Stomach (tissue), 9 donors: ENCODE measurements around the gene RINT1. TPM values are rescaled to one million over a fixed set of nuclear protein-coding genes. Genes with fewer than 3 reads are reported as not detected.
A peak's percentile ranks its signal among the peaks of the same experiment; 100 is the strongest.
"Not testable (repeated sequence)": the region's sequence is repeated elsewhere in the genome, so short reads cannot be mapped to it uniquely, and the experiment has no call there.

ENCODE experiments used
- DNase-seq, 2 donors: peaks; one replicate each; pipeline versions ENCODE4 v3.0.0 to v3.0.0-alpha.2; 2013 to 2019
- H3K27ac ChIP-seq, 5 donors: fragments of 200-600 bp in 4 of 5; sonication (generic) in 4 of 5; one replicate each; pipeline ENCODE4 v1.5.1; 2013 to 2019; ENCODE audit warnings: mild to moderate bottlenecking in 1 of 5, moderate library complexity in 1 of 5
- H3K27me3 ChIP-seq, 3 donors: fragments of 200-600 bp; sonication (generic); one replicate each; pipeline ENCODE4 v1.5.1; 2017 to 2019; ENCODE audit warnings: mixed run types in 1 of 3
- H3K36me3 ChIP-seq, 4 donors: fragments of 200-600 bp; sonication (generic); 1 replicate in 3 of 4; 2 replicates in 1 of 4; pipeline ENCODE4 v1.5.1; 2016 to 2019
- H3K4me1 ChIP-seq, 4 donors: fragments of 200-600 bp; sonication (generic); one replicate each; pipeline ENCODE4 v1.5.1; 2016 to 2019
- H3K4me3 ChIP-seq, 4 donors: fragments of 200-600 bp; sonication (generic) in 3 of 4; one replicate each; pipeline ENCODE4 v1.5.1; 2016 to 2019; ENCODE audit warnings: mild to moderate bottlenecking in 1 of 4
- H3K9me3 ChIP-seq, 4 donors: fragments of 200-600 bp; sonication (generic); one replicate each; pipeline ENCODE4 v1.5.1; 2016 to 2019
- EP300 ChIP-seq: sonication (generic); formaldehyde crosslinking; IDR thresholded peaks from one replicate; pipeline ENCODE4 v1.6.1; 2017; ENCODE audit warnings: antibody characterized with exemption
- POLR2A ChIP-seq, 4 donors: fragments of 450-650 bp; IDR thresholded peaks; one replicate each; pipeline ENCODE4 v1.6.1; 2016; ENCODE audit warnings: antibody characterized with exemption in 4 of 4, control low read depth in 2 of 4, mild to moderate bottlenecking in 1 of 4, moderate library complexity in 1 of 4
- POLR2AphosphoS5 ChIP-seq, 3 donors: sonication (generic); formaldehyde crosslinking; IDR thresholded peaks; one replicate each; pipeline ENCODE4 v1.6.1; 2016; ENCODE audit warnings: antibody characterized with exemption in 3 of 3
- whole genome bisulfite sequencing, 5 donors: extraction: QIAGEN DNeasy Blood & Tissue Kit in 3 of 5; methylation state at CpG; one replicate each; pipeline versions ENCODE4 v1.1.5 to v1.1.7; 2013 to 2018; 5-methylcytosine and 5-hydroxymethylcytosine counted together
- intact Hi-C: fragments of 100-400 bp; cut with DNase I; formaldehyde crosslinking; loops from one replicate; pipeline ENCODE4 v1.15.1; 2023; ENCODE audit warnings: low total_unique reads
- polyA plus RNA-seq, 3 donors: library from polyadenylated mRNA; stranded (reverse); fragments of 200-250 nt; gene quantifications; one replicate each; pipeline ENCODE4 v1.2.3, GENCODE V29; 2013
- total RNA-seq, 5 donors: library from RNA; depleted of rRNA; stranded (reverse); fragments of >200 nt; gene quantifications; one replicate each; pipeline versions ENCODE4 v1.1.0 to v1.2.3, GENCODE V29; 2014 to 2016
- TF ChIP-seq, protein P1 (sequence below), 7 experiments: fragments of 450-650 bp in 4 of 7; fragments of 200-600 bp in 3 of 7; sonication (generic) in 3 of 7; IDR thresholded peaks; one replicate each; pipeline ENCODE4 v1.5.1; 2016 to 2019; ENCODE audit warnings: antibody characterized with exemption in 7 of 7, control low read depth in 2 of 7, mild to moderate bottlenecking in 1 of 7
- donor health status: healthy with polysubstance abuse.
- donor health status: Bipolar disorder and iron deficiency.
- donor health status: healthy.

Gene RINT1
- total and polyA plus RNA-seq, 8 donors = 4.9 to 79.4 (median 10.0) TPM

DNA sequence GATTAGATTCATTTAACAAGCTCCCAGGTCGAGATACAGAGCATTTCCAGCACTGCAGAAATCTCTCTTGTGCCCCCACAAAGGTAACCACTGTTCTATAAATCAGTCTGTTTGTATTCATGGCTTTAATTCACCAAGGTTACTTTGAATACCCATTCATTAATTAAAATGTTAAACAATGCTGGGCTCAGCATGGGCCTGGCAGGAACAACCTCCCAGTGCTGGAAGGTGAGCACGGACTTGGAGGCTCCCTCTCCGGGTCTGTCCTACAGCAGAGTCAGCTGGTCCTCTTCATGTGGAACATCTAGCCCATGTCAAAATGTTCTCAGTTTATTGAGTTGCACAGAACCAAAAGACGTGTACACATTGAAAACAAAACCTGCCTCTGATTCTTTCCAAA lies 64.9 kb downstream of the RINT1 start:
- intact Hi-C loops = no loop called here
- H3K27me3 ChIP-seq = no peaks in the 10 kb centered on the region
- no peak overlapping the region for H3K4me3 ChIP-seq
- no peak for DNase-seq
- peaks cover 0 to 4% (median under 1%) of the 10 kb centered on the region in 4 donors for H3K4me1 ChIP-seq
- no peaks in the 10 kb centered on the region for H3K9me3 ChIP-seq
- TF ChIP-seq, protein P1, sequence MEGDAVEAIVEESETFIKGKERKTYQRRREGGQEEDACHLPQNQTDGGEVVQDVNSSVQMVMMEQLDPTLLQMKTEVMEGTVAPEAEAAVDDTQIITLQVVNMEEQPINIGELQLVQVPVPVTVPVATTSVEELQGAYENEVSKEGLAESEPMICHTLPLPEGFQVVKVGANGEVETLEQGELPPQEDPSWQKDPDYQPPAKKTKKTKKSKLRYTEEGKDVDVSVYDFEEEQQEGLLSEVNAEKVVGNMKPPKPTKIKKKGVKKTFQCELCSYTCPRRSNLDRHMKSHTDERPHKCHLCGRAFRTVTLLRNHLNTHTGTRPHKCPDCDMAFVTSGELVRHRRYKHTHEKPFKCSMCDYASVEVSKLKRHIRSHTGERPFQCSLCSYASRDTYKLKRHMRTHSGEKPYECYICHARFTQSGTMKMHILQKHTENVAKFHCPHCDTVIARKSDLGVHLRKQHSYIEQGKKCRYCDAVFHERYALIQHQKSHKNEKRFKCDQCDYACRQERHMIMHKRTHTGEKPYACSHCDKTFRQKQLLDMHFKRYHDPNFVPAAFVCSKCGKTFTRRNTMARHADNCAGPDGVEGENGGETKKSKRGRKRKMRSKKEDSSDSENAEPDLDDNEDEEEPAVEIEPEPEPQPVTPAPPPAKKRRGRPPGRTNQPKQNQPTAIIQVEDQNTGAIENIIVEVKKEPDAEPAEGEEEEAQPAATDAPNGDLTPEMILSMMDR (IDR thresholded peaks at IDR 0.05) = no peak
- TF ChIP-seq POLR2A (IDR thresholded peaks at IDR 0.05) = no peak
- 31 to 49% (median 34%) methylated on average over 4 of the region's 4 CpGs for WGBS, 5 donors
- H3K36me3 ChIP-seq = no peaks in the 10 kb centered on the region
- no peak overlapping the region for H3K27ac ChIP-seq

DNA sequence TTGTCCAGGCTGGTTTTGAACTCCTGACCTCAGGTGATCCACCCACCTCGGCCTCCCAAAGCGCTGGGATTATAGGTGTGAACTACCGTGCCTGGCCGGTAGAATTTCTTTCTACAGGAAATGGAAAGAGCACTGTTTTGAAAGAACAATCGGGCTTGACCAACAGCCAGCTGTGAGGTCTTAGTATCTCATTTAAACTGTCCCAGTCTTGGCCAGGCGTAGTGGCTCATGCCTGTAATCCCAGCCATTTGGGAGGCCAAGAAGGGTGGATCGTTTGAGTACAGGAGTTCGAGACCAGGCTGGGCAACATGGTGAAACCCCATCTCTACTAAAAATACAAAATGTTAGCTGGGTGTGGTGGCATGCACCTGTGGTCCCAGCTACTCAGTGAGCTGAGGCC lies 67.1 kb downstream of the RINT1 start:
- H3K36me3 ChIP-seq, H3K27me3 ChIP-seq, H3K4me3 ChIP-seq, intact Hi-C loops, DNase-seq, H3K9me3 ChIP-seq: not testable (repeated sequence)
- H3K27ac ChIP-seq = peak overlapping the region in 2 of 5 donors; percentile 32 to 67
- H3K4me1 ChIP-seq = peaks cover 5 to 18% (median 10%) of the 10 kb centered on the region in 4 donors
- 84 to 91% (median 86%) methylated on average over 8 of the region's 8 CpGs for WGBS, 5 donors

DNA sequence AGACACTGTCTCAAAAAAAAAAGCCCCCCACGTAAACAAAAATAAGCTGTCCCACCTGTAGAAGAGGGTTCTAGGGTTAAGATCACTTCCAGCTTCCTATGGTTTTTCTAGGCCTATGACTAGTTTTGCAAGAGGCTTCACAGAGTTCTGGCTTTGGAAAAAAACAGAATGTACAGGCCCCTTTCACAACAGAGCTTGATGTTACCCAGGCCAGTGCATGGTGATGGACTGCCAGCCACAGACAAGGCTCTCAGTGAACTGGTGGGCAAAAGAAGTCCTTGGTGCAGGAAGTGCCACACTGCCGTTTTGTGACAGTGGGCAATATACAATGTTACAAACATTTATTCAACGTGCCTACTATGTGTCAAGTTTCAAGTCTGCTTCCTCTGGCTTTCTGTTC lies 67.5 kb downstream of the RINT1 start:
- H3K36me3 ChIP-seq = no peaks in the 10 kb centered on the region
- DNase-seq = peak in 1 of 2 donors; percentile 25
- no peak overlapping the region for H3K4me3 ChIP-seq
- 70 to 85% (median 77%) methylated on average over 3 of the region's 3 CpGs for WGBS, 5 donors
- no peaks in the 10 kb centered on the region for H3K9me3 ChIP-seq
- peak in 1 of 3 donors; percentile 52 for TF ChIP-seq POLR2AphosphoS5 (IDR thresholded peaks at IDR 0.05)
- TF ChIP-seq, protein P1 (IDR thresholded peaks at IDR 0.05) = no peak
- no peak for TF ChIP-seq POLR2A (IDR thresholded peaks at IDR 0.05)
- no peak for TF ChIP-seq EP300
- intact Hi-C loops = no loop called here
- H3K27ac ChIP-seq = peak overlapping the region in 2 of 5 donors; percentile 32 to 67
- peaks cover 5 to 18% (median 10%) of the 10 kb centered on the region in 4 donors for H3K4me1 ChIP-seq
- H3K27me3 ChIP-seq = no peaks in the 10 kb centered on the region

DNA sequence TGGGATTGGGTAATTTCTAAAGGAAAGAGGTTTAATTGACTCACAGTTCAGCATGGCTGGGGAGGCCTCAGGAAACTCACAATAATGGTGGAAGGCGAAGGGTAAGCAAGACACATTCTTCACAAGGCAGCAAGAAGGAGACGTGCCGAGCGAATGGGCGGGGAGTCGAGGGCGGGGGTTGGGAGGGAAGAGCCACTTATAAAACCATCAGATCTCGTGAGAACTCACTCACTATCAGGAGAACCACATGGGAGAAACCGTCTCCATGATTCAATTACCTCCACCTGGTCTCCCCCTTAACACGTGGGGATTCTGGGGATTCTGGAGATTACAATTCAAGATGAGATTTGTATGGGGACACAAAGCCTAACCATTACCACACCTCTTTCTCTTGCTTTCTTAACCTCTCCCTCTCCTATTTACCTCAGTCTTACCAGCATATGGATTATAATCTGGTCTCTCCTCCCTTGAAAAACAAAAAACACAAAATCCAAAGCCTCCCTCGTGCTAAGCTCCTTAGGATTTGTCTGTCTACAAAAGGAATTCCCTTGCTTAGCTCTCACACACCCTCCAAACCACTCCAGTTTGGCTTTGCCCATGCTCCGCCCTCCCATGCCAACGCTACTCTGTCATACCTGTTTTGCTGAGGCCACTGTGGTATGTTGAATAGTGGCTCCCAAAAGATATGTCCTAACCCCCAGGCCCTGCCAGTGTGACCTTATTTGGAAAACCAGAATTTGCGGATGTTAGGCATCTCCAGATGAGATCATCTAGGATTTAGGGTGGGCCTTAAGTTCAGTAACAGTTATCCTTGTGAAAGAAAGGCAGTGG lies 68.9 kb downstream of the RINT1 start:
- H3K36me3 ChIP-seq = no peaks in the 10 kb centered on the region
- no peaks in the 10 kb centered on the region for H3K27me3 ChIP-seq
- H3K4me1 ChIP-seq = peaks cover 5 to 18% (median 10%) of the 10 kb centered on the region in 4 donors
- TF ChIP-seq, protein P1 (IDR thresholded peaks at IDR 0.05) = no peak
- TF ChIP-seq POLR2AphosphoS5 (IDR thresholded peaks at IDR 0.05) (no peak), EP300 (no peak), POLR2A (IDR thresholded peaks at IDR 0.05) (no peak)
- intact Hi-C loops = no loop called here
- 74 to 80% (median 77%) methylated on average over 14 of the region's 14 CpGs for WGBS, 5 donors
- no peak overlapping the region for H3K27ac ChIP-seq
- H3K9me3 ChIP-seq = no peaks in the 10 kb centered on the region
- no peak for DNase-seq
- H3K4me3 ChIP-seq = no peak overlapping the region
